IPS-18a (cell line): ENCODE measurements around the gene ZC3H18.

Experiments
- H3K27ac ChIP-seq: one replicate; pipeline ENCODE4 v1.5.1; 2013; ENCODE audit warnings: low read length
- H3K27me3 ChIP-seq: one replicate; pipeline ENCODE4 v1.6.1; 2013; ENCODE audit warnings: mild to moderate bottlenecking, low read length; ENCODE audit not compliant: control insufficient read depth, insufficient read depth
- H3K36me3 ChIP-seq: one replicate; pipeline ENCODE4 v1.6.1; 2013; ENCODE audit warnings: low read depth, low read length; ENCODE audit not compliant: control insufficient read depth
- H3K4me1 ChIP-seq: one replicate; pipeline ENCODE4 v1.6.1; 2013; ENCODE audit warnings: low read depth, low read length; ENCODE audit not compliant: control insufficient read depth
- H3K4me3 ChIP-seq: one replicate; pipeline ENCODE4 v1.5.1; 2013; ENCODE audit warnings: low read length
- H3K9ac ChIP-seq: one replicate; pipeline ENCODE4 v1.6.1; 2013; ENCODE audit warnings: mild to moderate bottlenecking, low read length, moderate library complexity
- H3K9me3 ChIP-seq: one replicate; pipeline ENCODE4 v1.6.1; 2013; ENCODE audit warnings: low read depth, low read length; ENCODE audit not compliant: control insufficient read depth

The ZC3H18 gene

DNA sequence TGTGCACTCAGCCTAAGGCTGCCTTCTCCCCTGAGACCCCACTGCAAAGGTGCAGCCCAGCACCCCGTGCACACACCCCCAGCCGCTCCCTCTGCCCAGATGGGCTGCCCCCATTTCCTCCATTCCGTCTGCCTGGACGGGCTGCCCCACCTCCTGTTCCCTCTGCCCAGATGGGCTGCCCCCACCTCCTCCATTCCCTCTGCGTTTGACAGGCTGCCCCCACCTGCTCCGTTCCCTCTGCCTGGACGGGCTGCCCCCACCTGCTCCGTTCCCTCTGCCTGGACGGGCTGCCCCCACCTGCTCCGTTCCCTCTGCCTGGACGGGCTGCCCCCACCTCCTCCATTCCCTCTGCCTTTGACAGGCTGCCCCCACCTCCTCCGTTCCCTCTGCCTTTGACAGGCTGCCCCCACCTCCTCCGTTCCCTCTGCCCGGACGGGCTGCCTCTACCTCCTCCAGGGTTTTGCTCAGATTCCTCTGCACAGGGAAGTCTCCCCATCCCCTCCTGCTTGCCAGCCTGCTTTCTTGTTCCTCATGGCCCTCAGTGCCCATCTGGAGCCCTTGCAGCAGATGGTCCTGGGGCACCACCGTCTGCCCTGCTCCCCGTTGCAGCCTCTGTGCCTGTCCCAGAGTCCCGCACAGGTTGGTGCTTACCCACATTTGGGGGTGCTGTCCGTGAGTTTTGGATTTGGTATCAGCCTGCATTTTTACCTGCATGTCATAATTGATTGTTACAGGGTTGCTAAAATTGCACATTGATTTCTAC is 44.8 kb downstream of the ZC3H18 start:
- Histone ChIP-seq H3K36me3 (peaks cover 11% of the 10 kb centered on the region), H3K9ac (no peak overlapping the region), H3K4me1 (peaks cover 3% of the 10 kb centered on the region)

GRCh38 chr16:88616320-88616719 is 46.1 kb downstream of the ZC3H18 start:
- H3K36me3 ChIP-seq = peaks cover 11% of the 10 kb centered on the region
- no peak overlapping the region for H3K9ac ChIP-seq

More for the DNA sequence above, 44.8 kb downstream of the ZC3H18 start:
- Histone ChIP-seq H3K4me3 (no peak overlapping the region), H3K9me3 (no peaks in the 10 kb centered on the region), H3K27ac (no peak overlapping the region), H3K27me3 (peaks cover 7% of the 10 kb centered on the region)

DNA sequence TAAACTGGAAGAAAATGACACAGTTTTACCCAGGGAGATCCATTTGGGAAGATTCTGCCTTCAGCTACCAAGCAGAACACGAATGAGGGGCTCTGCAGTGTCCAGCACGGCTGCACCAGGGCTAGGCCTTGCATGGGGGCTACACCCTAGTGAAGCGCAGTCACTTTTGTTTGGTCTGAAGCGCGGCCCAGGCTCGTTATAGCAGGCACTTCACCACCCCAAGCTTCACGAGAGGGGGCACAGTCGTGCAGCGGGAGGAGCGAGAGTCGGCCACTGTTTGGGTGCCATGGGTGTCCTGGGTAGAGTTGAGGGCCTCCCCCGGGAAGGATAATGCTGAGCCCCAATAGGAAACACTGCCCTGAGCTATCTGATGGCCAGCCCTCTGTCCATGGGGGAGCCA is 46.5 kb downstream of the ZC3H18 start:
- no peaks in the 10 kb centered on the region for H3K27me3 ChIP-seq
- H3K36me3 ChIP-seq = peaks cover 12% of the 10 kb centered on the region
- H3K27ac ChIP-seq = no peak overlapping the region

More at GRCh38 chr16:88616320-88616719, 46.1 kb downstream of the ZC3H18 start:
- H3K4me3 ChIP-seq = no peak overlapping the region
- H3K4me1 ChIP-seq = peaks cover 3% of the 10 kb centered on the region
- H3K27me3 ChIP-seq = no peaks in the 10 kb centered on the region
- H3K27ac ChIP-seq = no peak overlapping the region
- H3K9me3 ChIP-seq = no peaks in the 10 kb centered on the region

DNA sequence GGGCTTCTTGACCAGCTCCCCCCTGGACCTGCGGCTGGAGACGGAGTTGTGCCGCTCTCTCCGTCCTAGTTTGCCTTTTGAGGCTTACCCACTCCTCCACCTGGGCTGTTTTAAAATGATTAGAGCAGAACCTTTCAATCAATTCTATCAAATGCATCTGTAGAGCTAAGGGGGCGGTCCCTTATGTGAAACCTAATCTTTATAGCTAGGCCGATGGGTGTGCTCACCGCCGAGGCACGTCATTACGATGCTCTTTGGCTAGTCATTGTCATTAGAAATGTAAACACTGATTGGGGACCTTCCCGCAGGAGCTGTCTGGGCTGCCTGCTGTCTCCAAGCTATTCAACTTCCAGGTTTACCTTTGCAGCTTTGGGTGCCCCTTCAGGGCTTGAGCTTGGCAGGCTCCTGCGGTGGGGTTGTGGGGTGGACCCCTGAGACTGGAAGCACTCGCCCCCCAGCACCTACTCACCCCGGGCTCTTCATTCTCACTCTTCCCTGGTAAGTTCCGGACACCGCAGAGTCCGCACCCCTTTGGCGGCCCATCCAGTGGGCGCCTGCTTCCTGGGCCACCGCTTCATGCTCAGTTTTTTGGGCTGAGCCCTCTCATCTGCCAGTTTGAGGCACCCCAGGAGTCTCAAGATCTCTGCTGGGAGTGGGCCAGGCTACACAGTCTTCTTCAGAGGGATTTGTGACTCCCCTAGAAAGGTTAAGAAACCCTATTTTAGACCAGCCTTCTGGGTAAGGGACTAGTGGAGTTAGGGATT is 47.2 kb downstream of the ZC3H18 start:
- Histone ChIP-seq H3K9ac (no peak overlapping the region), H3K27me3 (no peaks in the 10 kb centered on the region), H3K9me3 (no peaks in the 10 kb centered on the region), H3K27ac (no peak overlapping the region), H3K4me3 (no peak overlapping the region), H3K4me1 (no peaks in the 10 kb centered on the region), H3K36me3 (peaks cover 17% of the 10 kb centered on the region)

More for the DNA sequence above, 46.5 kb downstream of the ZC3H18 start:
- no peaks in the 10 kb centered on the region for H3K4me1 ChIP-seq
- H3K9me3 ChIP-seq = no peaks in the 10 kb centered on the region
- H3K4me3 ChIP-seq = no peak overlapping the region
- H3K9ac ChIP-seq = no peak overlapping the region

- H3K9me3 ChIP-seq = no peaks in the 10 kb centered on the region
- H3K9ac ChIP-seq = no peak overlapping the region
- no peak overlapping the region for H3K27ac ChIP-seq
- H3K36me3 ChIP-seq = peaks cover 23% of the 10 kb centered on the region
- H3K4me3 ChIP-seq = no peak overlapping the region
- no peaks in the 10 kb centered on the region for H3K27me3 ChIP-seq
- no peaks in the 10 kb centered on the region for H3K4me1 ChIP-seq
Measured at GRCh38 chr16:88618182-88618955, 48.2 kb downstream of the ZC3H18 start.

DNA sequence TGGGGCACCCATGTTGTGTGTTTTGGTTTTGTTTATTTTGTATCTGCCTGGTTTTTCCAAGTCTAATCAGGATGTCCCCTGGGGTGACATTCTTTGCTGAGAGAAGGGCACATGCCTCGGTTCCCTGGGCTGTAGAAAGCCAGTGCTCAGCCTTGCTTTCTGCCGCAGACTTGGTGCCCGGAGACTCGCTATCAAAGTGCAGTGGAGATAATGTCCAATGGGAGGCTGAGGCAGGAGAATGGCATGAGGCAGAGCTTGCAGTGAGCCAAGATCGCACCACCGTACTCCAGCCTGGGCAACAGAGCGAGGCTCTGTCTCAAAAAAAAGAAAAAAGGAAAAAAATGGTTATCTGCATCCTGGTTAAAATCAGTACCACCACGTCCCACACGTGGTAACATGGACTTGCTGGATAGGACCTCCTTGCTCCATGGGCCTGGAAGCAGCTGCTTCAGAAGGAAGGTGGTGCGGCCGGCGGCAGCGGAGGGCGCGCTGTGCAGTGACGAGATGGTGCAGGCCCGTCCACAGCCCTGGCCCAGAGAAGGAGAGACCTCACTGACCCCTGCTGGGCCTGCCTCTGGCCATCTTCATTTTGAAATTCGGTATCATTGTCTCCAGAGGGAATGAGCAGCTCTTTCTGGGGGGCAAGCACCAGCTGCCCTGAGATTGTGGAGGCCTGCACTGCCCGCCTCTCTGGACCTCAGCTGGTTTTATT is 48.9 kb downstream of the ZC3H18 start:
- H3K4me1 ChIP-seq = no peaks in the 10 kb centered on the region
- no peak overlapping the region for H3K27ac ChIP-seq
- no peaks in the 10 kb centered on the region for H3K9me3 ChIP-seq
- H3K9ac ChIP-seq = no peak overlapping the region
- H3K27me3 ChIP-seq = no peaks in the 10 kb centered on the region
- no peak overlapping the region for H3K4me3 ChIP-seq
- peaks cover 27% of the 10 kb centered on the region for H3K36me3 ChIP-seq

- H3K9ac ChIP-seq = no peak overlapping the region
- H3K9me3 ChIP-seq = no peaks in the 10 kb centered on the region
- peaks cover 35% of the 10 kb centered on the region for H3K36me3 ChIP-seq
- H3K27me3 ChIP-seq = no peaks in the 10 kb centered on the region
- no peak overlapping the region for H3K4me3 ChIP-seq
- H3K4me1 ChIP-seq = no peaks in the 10 kb centered on the region
- H3K27ac ChIP-seq = no peak overlapping the region
Measured at GRCh38 chr16:88619859-88620815, 49.9 kb downstream of the ZC3H18 start.

DNA sequence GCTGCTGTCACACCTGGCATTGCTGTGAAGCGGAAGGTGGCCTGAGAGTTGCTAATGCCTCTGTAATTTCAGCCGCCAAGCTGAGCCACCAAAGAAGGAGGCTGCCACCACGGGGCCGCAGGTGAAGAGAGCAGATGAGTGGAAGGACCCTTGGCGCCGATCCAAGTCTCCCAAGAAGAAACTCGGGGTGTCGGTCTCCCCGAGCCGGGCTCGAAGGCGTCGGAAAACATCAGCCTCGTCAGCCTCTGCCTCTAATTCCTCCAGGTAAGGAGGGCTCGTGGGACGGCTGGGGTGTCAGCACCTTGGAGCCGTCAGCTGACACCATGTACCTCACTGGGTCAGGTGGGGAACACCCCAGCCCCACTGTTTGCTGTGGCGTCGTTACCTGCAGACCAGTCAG is 51.9 kb downstream of the ZC3H18 start:
- Histone ChIP-seq H3K4me1 (no peaks in the 10 kb centered on the region), H3K9me3 (no peaks in the 10 kb centered on the region), H3K36me3 (peaks cover 46% of the 10 kb centered on the region), H3K9ac (no peak overlapping the region), H3K27ac (no peak overlapping the region), H3K27me3 (no peaks in the 10 kb centered on the region), H3K4me3 (no peak overlapping the region)

GRCh38 chr16:88622866-88623265 is 52.7 kb downstream of the ZC3H18 start:
- peaks cover 49% of the 10 kb centered on the region for H3K36me3 ChIP-seq
- no peak overlapping the region for H3K4me3 ChIP-seq
- H3K27ac ChIP-seq = no peak overlapping the region
- no peaks in the 10 kb centered on the region for H3K27me3 ChIP-seq
- H3K4me1 ChIP-seq = no peaks in the 10 kb centered on the region
- H3K9ac ChIP-seq = no peak overlapping the region
- no peaks in the 10 kb centered on the region for H3K9me3 ChIP-seq

DNA sequence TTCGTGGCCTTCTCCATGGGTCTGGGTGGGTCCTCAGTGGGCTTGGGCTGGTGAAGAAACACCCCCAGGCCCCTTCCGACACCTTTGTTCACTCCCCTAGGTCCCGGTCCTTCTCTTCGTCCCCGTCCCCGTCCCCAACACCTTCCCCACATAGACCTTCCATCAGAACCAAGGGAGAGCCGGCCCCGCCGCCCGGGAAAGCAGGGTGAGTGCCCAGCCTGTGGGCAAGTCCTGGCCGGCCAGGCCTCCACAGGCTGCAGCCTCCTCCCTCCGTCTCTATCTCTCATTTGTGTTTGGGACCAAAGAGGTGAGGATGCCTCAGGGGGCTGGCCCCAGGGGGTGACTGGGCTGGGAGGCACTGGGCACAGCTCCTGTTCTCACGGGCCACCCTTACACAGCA is 53.7 kb downstream of the ZC3H18 start:
- Histone ChIP-seq H3K27ac (no peak overlapping the region), H3K4me3 (no peak overlapping the region), H3K27me3 (no peaks in the 10 kb centered on the region), H3K4me1 (no peaks in the 10 kb centered on the region), H3K9me3 (no peaks in the 10 kb centered on the region), H3K9ac (no peak overlapping the region), H3K36me3 (peaks cover 46% of the 10 kb centered on the region)
